Mucosa of rectum (tissue), 2 donors: ENCODE results near the gene ANGPT4.

Source experiments
- H3K27ac ChIP-seq, 2 donors: one replicate each; pipeline ENCODE4 v1.7.0; 2013; ENCODE audit warnings: inconsistent platforms in 2 of 2, low read depth in 2 of 2, low read length in 2 of 2
- H3K27me3 ChIP-seq, 2 donors: one replicate each; pipeline ENCODE4 v1.7.0; 2013; ENCODE audit warnings: low read length in 2 of 2; ENCODE audit not compliant: control insufficient read depth in 2 of 2, insufficient read depth in 2 of 2
- H3K36me3 ChIP-seq, 2 donors: one replicate each; pipeline ENCODE4 v1.7.0; 2013; ENCODE audit warnings: low read length in 2 of 2; ENCODE audit not compliant: control insufficient read depth in 2 of 2, insufficient read depth in 2 of 2
- H3K4me1 ChIP-seq, 2 donors: one replicate each; pipeline ENCODE4 v1.7.0; 2013; ENCODE audit warnings: low read length in 2 of 2, mild to moderate bottlenecking in 1 of 2; ENCODE audit not compliant: control insufficient read depth in 2 of 2, insufficient read depth in 2 of 2
- H3K4me3 ChIP-seq, 2 donors: one replicate each; pipeline ENCODE4 v1.7.0; 2013; ENCODE audit warnings: low read length in 2 of 2
- H3K9ac ChIP-seq, 2 donors: one replicate each; pipeline ENCODE4 v1.7.0; 2013; ENCODE audit warnings: low read length in 2 of 2, low read depth in 1 of 2, mild to moderate bottlenecking in 1 of 2
- H3K9me3 ChIP-seq, 2 donors: one replicate each; pipeline ENCODE4 v1.7.0; 2013; ENCODE audit warnings: low read length in 2 of 2; ENCODE audit not compliant: control insufficient read depth in 2 of 2
- donor health status: healthy.
- donor health status: Normal muscosa, but diverticular disease.

Gene ANGPT4

GRCh38 chr20:920311-920710, 4.2 kb upstream of the ANGPT4 start:
- no peak overlapping the region for H3K27ac ChIP-seq
- no peak overlapping the region for H3K9ac ChIP-seq
- H3K4me3 ChIP-seq: no peak overlapping the region
- H3K36me3 ChIP-seq: no peaks in the 10 kb centered on the region
- H3K27me3 ChIP-seq: no peaks in the 10 kb centered on the region
- no peaks in the 10 kb centered on the region for H3K4me1 ChIP-seq
- H3K9me3 ChIP-seq: no peaks in the 10 kb centered on the region

- Histone ChIP-seq H3K9me3 (no peaks in the 10 kb centered on the region), H3K27me3 (peaks cover 0 to under 1% of the 10 kb centered on the region in 2 donors), H3K27ac (no peak overlapping the region), H3K9ac (no peak overlapping the region), H3K4me3 (no peak overlapping the region), H3K36me3 (no peaks in the 10 kb centered on the region), H3K4me1 (no peaks in the 10 kb centered on the region)
These were observed 3.4 kb upstream of the ANGPT4 start for GRCh38 chr20:919491-919916.

GRCh38 chr20:917416-917815, 1.3 kb upstream of the ANGPT4 start:
- Histone ChIP-seq H3K9me3 (no peaks in the 10 kb centered on the region), H3K27me3 (peaks cover 0 to 6% of the 10 kb centered on the region in 2 donors), H3K27ac (no peak overlapping the region), H3K9ac (no peak overlapping the region), H3K36me3 (no peaks in the 10 kb centered on the region), H3K4me3 (no peak overlapping the region), H3K4me1 (no peaks in the 10 kb centered on the region)

GRCh38 chr20:916825-917224, 691 bp upstream of the ANGPT4 start:
- H3K27ac ChIP-seq: no peak overlapping the region
- H3K36me3 ChIP-seq: no peaks in the 10 kb centered on the region
- H3K4me1 ChIP-seq: no peaks in the 10 kb centered on the region
- no peak overlapping the region for H3K4me3 ChIP-seq
- H3K9me3 ChIP-seq: no peaks in the 10 kb centered on the region
- H3K27me3 ChIP-seq: peaks cover 0 to 6% of the 10 kb centered on the region in 2 donors
- H3K9ac ChIP-seq: no peak overlapping the region

- H3K9ac ChIP-seq: no peak overlapping the region
- H3K27ac ChIP-seq: no peak overlapping the region
- no peaks in the 10 kb centered on the region for H3K9me3 ChIP-seq
- peaks cover 0 to 6% of the 10 kb centered on the region in 2 donors for H3K27me3 ChIP-seq
- H3K36me3 ChIP-seq: no peaks in the 10 kb centered on the region
- H3K4me1 ChIP-seq: no peaks in the 10 kb centered on the region
- H3K4me3 ChIP-seq: no peak overlapping the region
These were observed 1.2 kb downstream of the ANGPT4 start for GRCh38 chr20:914727-915498.

- Histone ChIP-seq H3K9me3 (no peaks in the 10 kb centered on the region), H3K4me1 (no peaks in the 10 kb centered on the region), H3K27ac (no peak overlapping the region), H3K36me3 (no peaks in the 10 kb centered on the region), H3K27me3 (peaks cover 0 to 6% of the 10 kb centered on the region in 2 donors), H3K9ac (no peak overlapping the region), H3K4me3 (no peak overlapping the region)
These were observed 2.8 kb downstream of the ANGPT4 start for GRCh38 chr20:913306-913849.

- Histone ChIP-seq H3K27me3 (peaks cover 0 to 6% of the 10 kb centered on the region in 2 donors), H3K9ac (no peak overlapping the region), H3K4me1 (no peaks in the 10 kb centered on the region), H3K27ac (no peak overlapping the region), H3K36me3 (no peaks in the 10 kb centered on the region), H3K4me3 (no peak overlapping the region), H3K9me3 (no peaks in the 10 kb centered on the region)
These were observed 4.1 kb downstream of the ANGPT4 start for GRCh38 chr20:911882-912600.

GRCh38 chr20:910870-911770, 5.0 kb downstream of the ANGPT4 start:
- H3K36me3 ChIP-seq: no peaks in the 10 kb centered on the region
- H3K4me1 ChIP-seq: no peaks in the 10 kb centered on the region
- peaks cover 0 to 6% of the 10 kb centered on the region in 2 donors for H3K27me3 ChIP-seq
- H3K9ac ChIP-seq: no peak overlapping the region
- no peak overlapping the region for H3K4me3 ChIP-seq
- no peak overlapping the region for H3K27ac ChIP-seq
- no peaks in the 10 kb centered on the region for H3K9me3 ChIP-seq

- Histone ChIP-seq H3K4me1 (no peaks in the 10 kb centered on the region), H3K4me3 (no peak overlapping the region), H3K9me3 (no peaks in the 10 kb centered on the region), H3K36me3 (no peaks in the 10 kb centered on the region), H3K27ac (no peak overlapping the region), H3K9ac (no peak overlapping the region), H3K27me3 (peaks cover 0 to 6% of the 10 kb centered on the region in 2 donors)
These were observed 5.8 kb downstream of the ANGPT4 start for GRCh38 chr20:910132-910869.
